K562 (cell line): Measurements from ENCODE around the gene NUAK1. TPM values are rescaled to one million over a fixed set of nuclear protein-coding genes. Genes with fewer than 3 reads are reported as not detected.

Source experiments
- ATAC-seq: fragments of 200-7000 bp; cut with Tn5 transposase; 3 replicates; pipeline ENCODE4 v1.9.1; 2020; ENCODE audit warnings: moderate library complexity
- BruUV-seq: library from RNA; stranded (reverse); fragments of 400-500 nt; replicated peaks from 2 replicates; lab custom pipeline; 2021; lab: Mats Ljungman, UMichigan
- CTCF ChIA-PET: fragments of 300-600 bp; formaldehyde crosslinking; extraction: SDS; loops from one replicate; lab custom pipeline; 2021; ENCODE audit warnings: low intra/inter-chr PET ratio; lab: Yijun Ruan, JAX
- POLR2A ChIA-PET: fragments of 300-600, 350-650 bp; sonication (Branson Sonifier 250); formaldehyde crosslinking; extraction: SDS; loops from one replicate; lab custom pipeline; 2021; ENCODE audit warnings: antibody characterized with exemption, inconsistent platforms; lab: Yijun Ruan, JAX
- DNase-seq, 4 experiments: peaks; one replicate each; pipeline versions ENCODE4 v3.0.0 to v3.0.0-alpha.2; 2011 to 2018; ENCODE audit warnings: low spot score in 3 of 4, mixed read lengths in 3 of 4; ENCODE audit errors: extremely low read depth in 1 of 4
- FAIRE-seq: peaks from 2 replicates; lab custom pipeline; 2011; peaks lifted over from hg19 to GRCh38; lab: Jason Lieb, UNC
- H2AFZ ChIP-seq: 2 replicates; pipeline ENCODE4 v1.6.0; 2011; ENCODE audit warnings: low read depth, low read length, control low read depth, inconsistent platforms
- H3K27ac ChIP-seq: fragments of 200-600 bp; 3 replicates; pipeline ENCODE4 v1.8.0; 2011; ENCODE audit warnings: low read depth, mild to moderate bottlenecking, control low read depth, inconsistent platforms, low read length, moderate library complexity, mixed read lengths; ENCODE audit errors: extremely low read depth
- H3K27me3 ChIP-seq, 2 experiments: fragments of 300-600 bp in 1 of 2; 2 replicates in 1 of 2; 3 replicates in 1 of 2; pipeline versions ENCODE4 v1.6.0 to v1.8.0; 2011; ENCODE audit warnings: inconsistent platforms in 2 of 2, low read length in 2 of 2, mild to moderate bottlenecking in 1 of 2, mixed read lengths in 1 of 2, moderate library complexity in 1 of 2; ENCODE audit not compliant: control insufficient read depth in 2 of 2, insufficient read depth in 2 of 2
- H3K36me3 ChIP-seq: fragments of 300-600 bp; 3 replicates; pipeline ENCODE4 v1.8.0; 2011; ENCODE audit warnings: mild to moderate bottlenecking, low read length, inconsistent platforms; ENCODE audit not compliant: control insufficient read depth, insufficient read depth
- H3K4me1 ChIP-seq, 2 experiments: fragments of 200-600 bp in 1 of 2; replicated peaks in 1 of 2; 2 replicates in 1 of 2; 3 replicates in 1 of 2; pipeline versions ENCODE4 v1.5.1 to v1.8.0; 2011; ENCODE audit warnings: inconsistent platforms in 2 of 2, low read length in 2 of 2, mild to moderate bottlenecking in 1 of 2, mixed read lengths in 1 of 2, moderate library complexity in 1 of 2; ENCODE audit not compliant: control insufficient read depth in 2 of 2, insufficient read depth in 2 of 2
- H3K4me2 ChIP-seq: 2 replicates; pipeline ENCODE4 v1.6.1; 2011; ENCODE audit warnings: low read length, control low read depth, inconsistent platforms, mixed read lengths; ENCODE audit not compliant: insufficient read depth
- H3K4me3 ChIP-seq: fragments of 200-600 bp; sonication (generic), shearing (Covaris generic); 2 replicates; pipeline ENCODE4 v1.5.1; 2016; ENCODE audit warnings: control low read depth, inconsistent platforms
- H3K79me2 ChIP-seq: fragments of 200-600 bp; 3 replicates; pipeline ENCODE4 v1.8.0; 2011; ENCODE audit warnings: low read length, inconsistent platforms; ENCODE audit not compliant: control insufficient read depth, insufficient read depth
- H3K9ac ChIP-seq, 2 experiments: 2 replicates each; pipeline versions ENCODE4 v1.6.0 to v1.6.1; 2011; ENCODE audit warnings: low read depth in 2 of 2, low read length in 2 of 2, control low read depth in 1 of 2, inconsistent platforms in 1 of 2, mild to moderate bottlenecking in 1 of 2, mixed read lengths in 1 of 2; ENCODE audit not compliant: insufficient read depth in 1 of 2
- H3K9me1 ChIP-seq: one replicate; pipeline ENCODE4 v1.6.0; 2011; ENCODE audit warnings: inconsistent platforms, mild to moderate bottlenecking, low read length, moderate library complexity; ENCODE audit not compliant: control insufficient read depth, insufficient read depth
- H3K9me3 ChIP-seq: replicated peaks from 2 replicates; pipeline ENCODE4 v1.5.1; 2011; ENCODE audit warnings: low read depth, low read length, inconsistent platforms; ENCODE audit not compliant: control insufficient read depth, insufficient read depth
- H4K20me1 ChIP-seq: replicated peaks from 2 replicates; pipeline ENCODE4 v1.6.1; 2011; ENCODE audit warnings: low read length, inconsistent platforms, mixed read lengths; ENCODE audit not compliant: control insufficient read depth, insufficient read depth
- ELF2 ChIP-seq: fragments of 250-450 bp; sonication (Bioruptor Pico); IDR thresholded peaks from 2 replicates; pipeline ENCODE4 v1.5.0; 2021; ENCODE audit warnings: mild to moderate bottlenecking
- FIP1L1 ChIP-seq: fragments of 200-400 bp; formaldehyde crosslinking; IDR thresholded peaks from 2 replicates; pipeline ENCODE4 v1.6.1; 2018; ENCODE audit warnings: mild to moderate bottlenecking, low read depth, low read length; ENCODE audit not compliant: poor library complexity, severe bottlenecking
- MECOM ChIP-seq: fragments of 250-450 bp; sonication (Bioruptor Pico); IDR thresholded peaks from 2 replicates; pipeline ENCODE4 v1.8.0; 2022; ENCODE audit warnings: inconsistent platforms
- NCOR1 ChIP-seq: fragments of 450-650 bp; IDR thresholded peaks from 2 replicates; pipeline ENCODE4 v1.6.1; 2016; ENCODE audit warnings: mild to moderate bottlenecking, moderate library complexity
- POLR2B ChIP-seq: fragments of 450-650 bp; IDR thresholded peaks from 2 replicates; pipeline ENCODE4 v1.6.1; 2018; ENCODE audit warnings: low read depth; ENCODE audit not compliant: partially characterized antibody
- RNF219 ChIP-seq: fragments of 250-450 bp; sonication (Bioruptor Pico); IDR thresholded peaks from 2 replicates; pipeline ENCODE4 v1.5.0; 2022; ENCODE audit warnings: mild to moderate bottlenecking
- SP2 ChIP-seq: IDR thresholded peaks from 2 replicates; pipeline ENCODE4 v1.6.1; 2011; ENCODE audit warnings: mild to moderate bottlenecking, low read depth, low read length, moderate library complexity; ENCODE audit not compliant: poor library complexity, severe bottlenecking; ENCODE audit errors: extremely low read depth
- TEAD1 ChIP-seq, 2 experiments: fragments of 450-650 bp in 1 of 2; sonication (generic) in 1 of 2; formaldehyde crosslinking; IDR thresholded peaks; 2 replicates each; pipeline versions ENCODE4 v1.4.0 to v1.8.0; 2020 to 2022; ENCODE audit warnings: mild to moderate bottlenecking in 2 of 2, missing genetic modification reagents in 1 of 2
- ZBTB8A ChIP-seq: fragments of 450-650 bp; IDR thresholded peaks from 2 replicates; pipeline ENCODE4 v1.6.1; 2018; ENCODE audit warnings: mild to moderate bottlenecking, moderate library complexity; ENCODE audit not compliant: partially characterized antibody
- ZNF197 ChIP-seq: fragments of 200-800 bp; sonication (Bioruptor generic); IDR thresholded peaks from 2 replicates; pipeline ENCODE4 v1.6.1; 2016; ENCODE audit warnings: low read depth, missing genetic modification characterization, missing compliant biosample characterization
- ZNF224 ChIP-seq: sonication (generic); formaldehyde crosslinking; IDR thresholded peaks from 2 replicates; pipeline ENCODE4 v1.8.0; 2022; ENCODE audit warnings: mild to moderate bottlenecking, missing genetic modification reagents
- ZNF277 ChIP-seq: fragments of 250-450 bp; sonication (Bioruptor Pico); IDR thresholded peaks from 2 replicates; pipeline ENCODE4 v1.8.0; 2022; ENCODE audit warnings: inconsistent platforms, mild to moderate bottlenecking, moderate library complexity, borderline replicate concordance
- ZNF436 ChIP-seq: fragments of 250-450, 450-650 bp; sonication (Bioruptor Pico); formaldehyde crosslinking; IDR thresholded peaks from 2 replicates; pipeline ENCODE4 v1.7.0; 2020; ENCODE audit warnings: mild to moderate bottlenecking
- ZNF507 ChIP-seq: conservative IDR thresholded peaks from 2 replicates; pipeline ENCODE4 v1.6.1; 2017; ENCODE audit warnings: missing genetic modification characterization, missing compliant biosample characterization
- ZNF778 ChIP-seq: fragments of 450-650 bp; formaldehyde crosslinking; IDR thresholded peaks from 2 replicates; pipeline ENCODE4 v1.4.0; 2020; ENCODE audit warnings: mild to moderate bottlenecking, moderate library complexity
- WGBS: fragments of 100-300 bp; shearing (Covaris generic); methylation state at CpG from one replicate; pipeline ENCODE4 v1.1.6; 2016; ENCODE audit warnings: low coverage, mixed read lengths; ENCODE audit not compliant: insufficient coverage; ENCODE audit errors: missing lambda C conversion rate; 5-methylcytosine and 5-hydroxymethylcytosine counted together
- in situ Hi-C: fragments of 300-500 bp; cut with MboI; formaldehyde crosslinking; loops from 4 replicates; pipeline ENCODE4 v1.15.0; 2018; ENCODE audit warnings: inconsistent platforms, mixed read lengths
- intact Hi-C: fragments of 100-400 bp; cut with micrococcal nuclease; formaldehyde crosslinking; loops from 2 replicates; pipeline ENCODE4 v1.14.2; 2022
- polyA plus RNA-seq, 8 experiments: library from polyadenylated mRNA; depleted of rRNA in 4 of 8; stranded (reverse) in 5 of 8; unstranded in 3 of 8; fragments of >200 nt; fragmentation: Nextera tagmentation in 2 of 8; fragmentation: Illumina TruSeq in 1 of 8; extraction: Ambion mirVana in 2 of 8; extraction: Trizol in 1 of 8; gene quantifications; 2 replicates each; pipeline versions ENCODE4 v1.2.1 to v1.2.3, GENCODE V29; 2011 to 2014; ENCODE audit warnings: inconsistent platforms in 1 of 8, missing spikeins in 1 of 8
- total RNA-seq, 7 experiments: library from RNA; depleted of rRNA in 6 of 7; stranded (reverse); fragments of >200 nt in 6 of 7; fragmentation: Illumina TruSeq in 2 of 7; extraction: Trizol in 2 of 7; gene quantifications; 2 replicates each; pipeline versions ENCODE4 v1.2.1 to v1.2.3, GENCODE V29; 2011 to 2021; ENCODE audit warnings: low replicate concordance in 1 of 7
- TF ChIP-seq, protein P1 (sequence below): sonication (generic); formaldehyde crosslinking; IDR thresholded peaks from 2 replicates; pipeline ENCODE4 v1.8.0; 2022; ENCODE audit warnings: mild to moderate bottlenecking, missing genetic modification reagents
- TF ChIP-seq, protein P2 (sequence below): fragments of 250-450 bp; sonication (Bioruptor Pico); IDR thresholded peaks from 2 replicates; pipeline ENCODE4 v1.8.0; 2021; ENCODE audit warnings: mild to moderate bottlenecking, moderate library complexity

Gene NUAK1
- total and polyA plus RNA-seq, 9 of the 15 experiments (the other 6 are each of a cell fraction or from before 2014, with no cell fraction given): 0.02 TPM; not detected in 8

DNA sequence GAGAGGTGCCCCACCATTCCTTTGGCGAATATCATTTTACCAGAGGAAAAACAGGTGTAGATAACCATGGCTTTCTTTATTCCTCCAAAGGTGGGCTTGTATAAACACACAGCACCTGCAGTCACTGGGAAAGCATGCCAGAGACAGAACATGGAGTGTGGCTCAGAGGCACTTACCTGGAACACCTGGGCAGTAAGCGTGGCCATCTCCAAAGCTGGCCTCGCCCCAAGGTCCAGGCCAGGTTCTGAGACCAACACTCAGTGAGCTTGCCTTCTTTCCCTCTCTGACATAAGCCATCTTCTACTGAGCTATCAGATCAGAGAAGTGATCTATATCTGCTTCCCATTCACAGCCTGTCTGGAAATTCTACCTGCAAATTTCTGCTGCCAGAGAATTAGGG, 70.5 kb downstream of the NUAK1 start (continued):
- TF ChIP-seq ZBTB8A: no peak
- TF ChIP-seq TEAD1 (CRISPR knock-in tag; IDR thresholded peaks at IDR 0.05): no peak
- no peak for TF ChIP-seq ZNF197 (CRISPR knock-in tag)
- no peak for TF ChIP-seq FIP1L1
- TF ChIP-seq RNF219: no peak
- TF ChIP-seq SP2: no peak
- no peak for TF ChIP-seq ZNF778 (CRISPR knock-in tag)

GRCh38 chr12:106067606-106068205, 71.0 kb downstream of the NUAK1 start:
- no peak overlapping the region for H2AFZ ChIP-seq
- H3K79me2 ChIP-seq: no peaks in the 10 kb centered on the region
- no peaks in the 10 kb centered on the region for H4K20me1 ChIP-seq
- intact Hi-C loops: no loop called here
- H3K9me1 ChIP-seq: no peaks in the 10 kb centered on the region
- no peak overlapping the region for H3K9ac ChIP-seq
- in situ Hi-C loops: no loop called here
- no TSS peak for BruUV-seq
- no peaks in the 10 kb centered on the region for H3K36me3 ChIP-seq
- no peaks in the 10 kb centered on the region for H3K4me1 ChIP-seq
- no peak for ATAC-seq
- H3K4me2 ChIP-seq: no peak overlapping the region
- WGBS: 0% methylated on average over 15 of the region's 15 CpGs
- ChIA-PET CTCF (no interaction called here), POLR2A (no interaction called here)
- H3K4me3 ChIP-seq: no peak overlapping the region
- no peak overlapping the region for H3K27ac ChIP-seq
- no peaks in the 10 kb centered on the region for H3K9me3 ChIP-seq
- FAIRE-seq: no peak
- peaks cover 2 to 22% of the 10 kb centered on the region in 2 experiments; a peak in 1 of 5 replicates for H3K27me3 ChIP-seq
- no peak for DNase-seq
- TF ChIP-seq ZNF436 (CRISPR knock-in tag): no peak
- TF ChIP-seq ZNF277 (CRISPR knock-in tag): no peak
- TF ChIP-seq, protein P1, sequence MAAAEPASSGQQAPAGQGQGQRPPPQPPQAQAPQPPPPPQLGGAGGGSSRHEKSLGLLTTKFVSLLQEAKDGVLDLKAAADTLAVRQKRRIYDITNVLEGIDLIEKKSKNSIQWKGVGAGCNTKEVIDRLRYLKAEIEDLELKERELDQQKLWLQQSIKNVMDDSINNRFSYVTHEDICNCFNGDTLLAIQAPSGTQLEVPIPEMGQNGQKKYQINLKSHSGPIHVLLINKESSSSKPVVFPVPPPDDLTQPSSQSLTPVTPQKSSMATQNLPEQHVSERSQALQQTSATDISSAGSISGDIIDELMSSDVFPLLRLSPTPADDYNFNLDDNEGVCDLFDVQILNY: no peak
- TF ChIP-seq ELF2 (CRISPR knock-in tag): no peak
- TF ChIP-seq ZNF507 (tag): no peak
- TF ChIP-seq NCOR1: no peak
- TF ChIP-seq MECOM: no peak
- TF ChIP-seq, protein P2, sequence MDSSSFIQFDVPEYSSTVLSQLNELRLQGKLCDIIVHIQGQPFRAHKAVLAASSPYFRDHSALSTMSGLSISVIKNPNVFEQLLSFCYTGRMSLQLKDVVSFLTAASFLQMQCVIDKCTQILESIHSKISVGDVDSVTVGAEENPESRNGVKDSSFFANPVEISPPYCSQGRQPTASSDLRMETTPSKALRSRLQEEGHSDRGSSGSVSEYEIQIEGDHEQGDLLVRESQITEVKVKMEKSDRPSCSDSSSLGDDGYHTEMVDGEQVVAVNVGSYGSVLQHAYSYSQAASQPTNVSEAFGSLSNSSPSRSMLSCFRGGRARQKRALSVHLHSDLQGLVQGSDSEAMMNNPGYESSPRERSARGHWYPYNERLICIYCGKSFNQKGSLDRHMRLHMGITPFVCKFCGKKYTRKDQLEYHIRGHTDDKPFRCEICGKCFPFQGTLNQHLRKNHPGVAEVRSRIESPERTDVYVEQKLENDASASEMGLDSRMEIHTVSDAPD (CRISPR knock-in tag): no peak
- no peak for TF ChIP-seq POLR2B
- TF ChIP-seq ZNF224 (CRISPR knock-in tag): no peak
